ENCODE results near the gene C9. TPM values are rescaled to one million over a fixed set of nuclear protein-coding genes. Genes with fewer than 3 reads are reported as not detected.
"Not testable (repeated sequence)": the region's sequence is repeated elsewhere in the genome, so short reads cannot be mapped to it uniquely, and the experiment has no call there.

C9 gene
- total and polyA plus RNA-seq, 2 donors (not counting 1 experiment from before 2014, with no cell fraction given), result not detected

DNA sequence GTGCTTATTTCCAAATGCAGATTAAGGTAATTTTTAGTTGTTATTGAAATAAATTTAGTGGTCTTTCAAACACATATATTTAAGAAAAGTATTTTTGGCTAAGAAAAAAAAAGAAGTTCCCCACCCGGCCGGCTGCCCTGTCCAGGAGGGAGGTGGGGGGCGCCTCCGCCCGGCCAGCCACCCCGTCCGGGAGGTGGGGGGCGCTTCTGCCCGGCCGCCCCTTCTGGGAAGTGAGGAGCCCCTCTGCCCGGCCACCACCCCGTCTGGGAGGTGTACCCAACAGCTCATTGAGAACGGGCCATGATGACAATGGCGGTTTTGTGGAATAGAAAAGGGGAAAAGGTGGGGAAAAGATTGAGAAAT is 91.4 kb downstream of the C9 start:
- H3K4me3 Mint-ChIP-seq; H3K4me2 ChIP-seq (replicated peaks; ENCODE audit: low read depth, low read length, poor library complexity, severe bottlenecking); H3K27ac ChIP-seq (ENCODE audit: low read length in 2 of 2); ATAC-seq (ENCODE audit: low read depth); H3K4me3 ChIP-seq (ENCODE audit: control extremely low read depth in 1 of 5, extremely low read depth in 1 of 5, insufficient read depth in 1 of 5, low read depth in 2 of 5, low read length in 4 of 5); H3K9ac ChIP-seq (ENCODE audit: low read length); H4K20me1 ChIP-seq (ENCODE audit: control insufficient read depth, insufficient read depth, low read length, poor library complexity, severe bottlenecking); H2AFZ ChIP-seq (ENCODE audit: insufficient read depth, low read depth, low read length, poor library complexity, severe bottlenecking); H3K36me3 ChIP-seq (replicated peaks in 1 of 2; ENCODE audit: control extremely low read depth in 1 of 2, control insufficient read depth in 1 of 2, extremely low read depth in 1 of 2, insufficient read depth in 2 of 2, low read length in 1 of 2); H3K9me3 ChIP-seq (ENCODE audit: control extremely low read depth in 1 of 3, control insufficient read depth in 2 of 3, insufficient read depth in 1 of 3, low read length in 2 of 3); H3K9me3 Mint-ChIP-seq (ENCODE audit: insufficient read depth); H3K27ac Mint-ChIP-seq; H3K79me2 ChIP-seq (ENCODE audit: control insufficient read depth, insufficient read depth, low read length); H3K27me3 ChIP-seq (replicated peaks in 1 of 4; ENCODE audit: control extremely low read depth in 1 of 4, control insufficient read depth in 3 of 4, insufficient read depth in 4 of 4, low read length in 3 of 4); POLR2A ChIA-PET; H3K27me3 Mint-ChIP-seq; DNase-seq: not testable (repeated sequence)
- peaks cover 29 to 30% of the 10 kb centered on the region in 2 donors for H3K4me1 ChIP-seq (ENCODE audit: control insufficient read depth in 2 of 2, insufficient read depth in 2 of 2, low read length in 2 of 2)
- H3K4me1 Mint-ChIP-seq, result peaks cover 32% of the 10 kb centered on the region
- WGBS (ENCODE audit: insufficient coverage), result 100% methylated on average over 1 of the region's 14 CpGs
- CTCF ChIA-PET, result interaction anchor here (1.8 kb wide), 1 partner anchor 10 kb away, joined by 6 read pairs; no protein-coding TSS in a partner anchor
- intact Hi-C loops (cut with micrococcal nuclease), result loop anchor here (10.0 kb wide), 1 partner anchor 1482 kb away; the partner anchor contains the start of gene TTC33

DNA sequence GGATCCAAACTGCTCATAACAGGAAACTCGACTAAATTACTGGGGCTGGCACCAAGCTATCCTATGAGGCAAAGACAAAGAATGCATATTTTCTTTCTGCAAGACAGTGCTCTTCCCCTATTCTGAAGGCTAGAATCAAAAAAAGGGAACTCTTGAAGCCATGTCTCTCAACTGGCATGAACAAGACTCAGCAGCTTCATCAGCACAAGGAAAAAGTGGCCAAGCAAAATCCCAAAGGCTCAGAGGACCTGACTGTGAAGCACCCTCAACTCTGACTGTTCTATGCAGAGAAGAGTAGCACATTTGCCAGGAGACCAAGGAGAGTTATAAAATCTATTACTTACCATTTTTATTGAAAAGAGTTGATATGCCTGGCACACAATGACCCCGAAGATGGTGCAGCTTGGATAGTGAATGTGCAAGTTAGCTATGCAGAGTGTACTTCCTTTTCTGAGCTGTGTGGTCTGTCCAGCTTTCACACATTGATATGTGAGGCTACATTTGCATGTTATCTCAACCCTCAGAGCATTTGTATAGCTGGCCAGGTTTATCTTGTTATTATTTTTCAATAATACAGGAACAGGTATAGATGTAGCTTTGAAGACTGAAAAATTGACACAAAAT is 94.0 kb downstream of the C9 start:
- H3K4me2 ChIP-seq (replicated peaks; ENCODE audit: low read depth, low read length, poor library complexity, severe bottlenecking), result peak overlapping the region; percentile 28
- H3K79me2 ChIP-seq (ENCODE audit: control insufficient read depth, insufficient read depth, low read length), result no peaks in the 10 kb centered on the region
- no peaks in the 10 kb centered on the region for H4K20me1 ChIP-seq (ENCODE audit: control insufficient read depth, insufficient read depth, low read length, poor library complexity, severe bottlenecking)
- H3K27ac ChIP-seq (ENCODE audit: low read length in 2 of 2), result peak overlapping the region; percentile 2 to 3
- H3K36me3 ChIP-seq (replicated peaks in 1 of 2; ENCODE audit: control extremely low read depth in 1 of 2, control insufficient read depth in 1 of 2, extremely low read depth in 1 of 2, insufficient read depth in 2 of 2, low read length in 1 of 2), result no peaks in the 10 kb centered on the region
- H2AFZ ChIP-seq (ENCODE audit: insufficient read depth, low read depth, low read length, poor library complexity, severe bottlenecking), result peak overlapping the region; percentile 61
- H3K9me3 ChIP-seq (ENCODE audit: control extremely low read depth in 1 of 3, control insufficient read depth in 2 of 3, insufficient read depth in 1 of 3, low read length in 2 of 3), result no peaks in the 10 kb centered on the region
- ChIA-PET CTCF (interaction anchor here (1.2 to 1.5 kb wide), 2 partner anchors 13 to 52 kb away, joined by 6 to 11 read pairs; no protein-coding TSS in a partner anchor), POLR2A (no interaction called here)
- Mint-ChIP-seq H3K9me3 (ENCODE audit: insufficient read depth) (no peaks in the 10 kb centered on the region), H3K27me3 (no peaks in the 10 kb centered on the region), H3K4me1 (peaks cover 29% of the 10 kb centered on the region), H3K4me3 (peak overlapping the region; percentile 35), H3K27ac (peak overlapping the region; percentile 42)
- WGBS (ENCODE audit: insufficient coverage), result 36% methylated on average over 2 of the region's 2 CpGs
- H3K4me1 ChIP-seq (ENCODE audit: control insufficient read depth in 2 of 2, insufficient read depth in 2 of 2, low read length in 2 of 2), result peaks cover 28% of the 10 kb centered on the region in 2 donors
- H3K9ac ChIP-seq (ENCODE audit: low read length), result no peak overlapping the region
- TF ChIP-seq, protein P1, sequence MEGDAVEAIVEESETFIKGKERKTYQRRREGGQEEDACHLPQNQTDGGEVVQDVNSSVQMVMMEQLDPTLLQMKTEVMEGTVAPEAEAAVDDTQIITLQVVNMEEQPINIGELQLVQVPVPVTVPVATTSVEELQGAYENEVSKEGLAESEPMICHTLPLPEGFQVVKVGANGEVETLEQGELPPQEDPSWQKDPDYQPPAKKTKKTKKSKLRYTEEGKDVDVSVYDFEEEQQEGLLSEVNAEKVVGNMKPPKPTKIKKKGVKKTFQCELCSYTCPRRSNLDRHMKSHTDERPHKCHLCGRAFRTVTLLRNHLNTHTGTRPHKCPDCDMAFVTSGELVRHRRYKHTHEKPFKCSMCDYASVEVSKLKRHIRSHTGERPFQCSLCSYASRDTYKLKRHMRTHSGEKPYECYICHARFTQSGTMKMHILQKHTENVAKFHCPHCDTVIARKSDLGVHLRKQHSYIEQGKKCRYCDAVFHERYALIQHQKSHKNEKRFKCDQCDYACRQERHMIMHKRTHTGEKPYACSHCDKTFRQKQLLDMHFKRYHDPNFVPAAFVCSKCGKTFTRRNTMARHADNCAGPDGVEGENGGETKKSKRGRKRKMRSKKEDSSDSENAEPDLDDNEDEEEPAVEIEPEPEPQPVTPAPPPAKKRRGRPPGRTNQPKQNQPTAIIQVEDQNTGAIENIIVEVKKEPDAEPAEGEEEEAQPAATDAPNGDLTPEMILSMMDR (IDR thresholded peaks at IDR 0.05), result no peak
- no peak for TF ChIP-seq EZH2 (IDR thresholded peaks at IDR 0.05; ENCODE audit: borderline replicate concordance, insufficient read depth, low read depth, low read length, poor library complexity, severe bottlenecking)
- no peak overlapping the region for H3K4me3 ChIP-seq (ENCODE audit: control extremely low read depth in 1 of 5, extremely low read depth in 1 of 5, insufficient read depth in 1 of 5, low read depth in 2 of 5, low read length in 4 of 5)
- ATAC-seq (ENCODE audit: low read depth) (peak; percentile 53), DNase-seq (peak; percentile 21)
- no peaks in the 10 kb centered on the region for H3K27me3 ChIP-seq (replicated peaks in 1 of 4; ENCODE audit: control extremely low read depth in 1 of 4, control insufficient read depth in 3 of 4, insufficient read depth in 4 of 4, low read length in 3 of 4)
- intact Hi-C loops (cut with micrococcal nuclease), result loop anchor here (10.0 kb wide), 1 partner anchor 1484 kb away; the partner anchor contains the start of gene TTC33
